ENCODE measurements around the gene DAGLA.

Gene DAGLA

DNA sequence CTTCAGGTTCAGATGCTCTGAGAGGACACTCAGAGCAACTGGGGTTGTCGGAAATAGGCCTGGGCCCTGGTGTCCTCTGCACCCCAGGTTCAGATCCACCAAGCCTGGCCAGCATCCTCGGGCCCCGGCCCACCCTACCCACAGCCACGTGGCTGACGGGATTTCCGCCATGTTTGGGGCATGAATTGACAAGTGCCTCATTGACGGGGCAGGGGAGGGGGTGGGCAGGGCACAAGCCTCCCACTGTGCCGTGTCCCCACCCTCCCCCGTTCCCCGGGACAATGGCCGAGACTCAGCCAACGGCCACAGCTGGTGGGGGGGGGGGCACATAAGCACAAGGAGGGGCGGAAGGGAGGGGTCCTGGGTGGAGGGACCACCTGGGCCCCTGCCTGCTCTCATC lies 80.8 kb downstream of the DAGLA start:
- no peak for DNase-seq (ENCODE audit: low read depth in 2 of 2, low spot score in 1 of 2)

- no peak for DNase-seq (ENCODE audit: low read depth in 2 of 2, low spot score in 1 of 2)
These were observed 81.4 kb downstream of the DAGLA start for GRCh38 chr11:61761440-61762222.

- no peak for DNase-seq (ENCODE audit: low read depth in 2 of 2, low spot score in 1 of 2)
These were observed 82.0 kb downstream of the DAGLA start for GRCh38 chr11:61762223-61762615.

DNA sequence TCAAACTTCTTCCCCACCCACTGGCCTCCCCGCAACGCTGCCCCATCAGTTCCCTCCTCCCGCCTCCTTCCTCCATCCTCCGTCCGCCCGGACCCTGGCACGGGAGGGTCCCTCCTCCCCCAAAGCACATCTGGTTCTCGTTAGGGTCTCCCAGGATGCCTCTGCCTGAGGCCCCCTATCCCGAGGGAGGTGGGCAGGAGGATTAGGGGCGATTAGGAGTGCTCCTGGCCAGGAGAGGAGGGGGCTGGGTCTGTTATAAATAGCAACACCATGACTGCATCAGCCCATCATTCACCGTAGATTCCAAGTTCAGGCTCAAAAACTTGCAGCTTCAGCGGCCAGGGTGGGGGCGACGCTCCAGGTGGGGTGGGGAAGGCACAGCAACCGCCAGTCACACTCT lies 82.6 kb downstream of the DAGLA start:
- no peak for DNase-seq (ENCODE audit: low read depth in 2 of 2, low spot score in 1 of 2)

DNA sequence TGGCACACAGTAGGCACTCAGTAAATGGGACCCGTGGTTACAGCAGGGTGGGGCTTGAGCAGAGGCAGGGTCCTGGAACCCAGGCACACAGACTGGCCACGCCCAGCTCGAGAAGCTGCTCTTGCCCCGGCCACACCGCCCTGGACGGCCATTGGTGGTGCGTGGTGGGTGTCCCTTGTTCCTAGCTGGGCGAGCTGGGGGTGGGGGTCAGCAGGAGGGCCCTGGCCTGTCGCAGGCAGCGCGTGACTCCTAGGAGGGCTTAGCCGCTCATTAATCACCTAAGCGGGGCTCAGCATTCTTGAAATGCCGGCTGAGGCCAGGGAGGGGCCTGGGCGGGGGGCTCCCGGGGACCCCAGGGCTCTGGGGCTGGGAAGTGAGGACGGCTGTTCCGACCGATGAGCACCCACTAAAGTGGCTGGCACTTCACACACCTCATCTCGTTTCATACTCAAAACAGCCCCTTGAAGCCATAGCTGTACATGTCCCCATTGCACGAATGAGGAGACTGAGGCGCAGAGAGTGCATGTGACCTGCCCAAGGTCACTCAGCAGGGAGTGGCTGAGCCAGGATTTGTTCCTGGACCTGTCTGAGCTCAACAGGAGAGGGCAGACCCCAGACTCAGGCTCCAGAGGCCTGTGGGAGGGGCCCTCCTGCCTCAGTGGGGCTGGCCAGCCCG lies 83.9 kb downstream of the DAGLA start:
- DNase-seq (ENCODE audit: low read depth in 2 of 2, low spot score in 1 of 2): no peak

DNA sequence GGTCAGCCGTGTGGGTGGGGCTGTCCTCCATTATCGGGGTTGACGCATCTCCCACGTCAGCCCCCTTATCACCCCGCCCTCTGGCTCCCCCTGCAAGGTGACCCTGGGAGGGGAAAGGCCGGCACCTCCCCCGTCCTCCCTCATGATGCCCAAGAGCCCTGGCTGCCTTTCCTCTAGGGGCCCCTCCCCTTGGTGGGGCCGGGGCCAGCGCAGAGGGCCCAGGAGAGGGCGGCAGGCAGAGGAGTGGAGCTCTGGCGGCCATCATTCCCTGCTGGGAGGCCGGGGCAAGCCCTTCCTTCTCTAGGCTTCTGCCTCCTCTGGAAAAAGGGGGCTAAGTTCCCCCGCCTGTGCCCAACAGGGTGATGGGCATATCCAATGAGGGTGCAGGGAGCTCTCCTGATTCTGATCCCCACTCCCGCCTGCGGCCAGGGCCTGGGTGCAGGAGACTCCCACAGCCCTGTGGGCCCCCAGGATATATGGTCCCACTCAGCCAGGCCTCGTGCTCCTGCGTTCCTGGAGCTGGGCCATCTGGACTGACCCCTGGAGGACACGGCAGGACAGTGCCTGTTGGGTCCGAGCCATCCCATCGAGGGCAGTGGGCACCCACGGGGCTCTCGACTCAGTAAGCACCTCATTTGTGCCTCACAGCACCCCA lies 84.5 kb downstream of the DAGLA start:
- no peak for DNase-seq (ENCODE audit: low read depth in 2 of 2, low spot score in 1 of 2)

- no peak for DNase-seq (ENCODE audit: low read depth in 2 of 2, low spot score in 1 of 2)
These were observed 85.5 kb downstream of the DAGLA start for GRCh38 chr11:61765550-61766253.

- no peak for DNase-seq (ENCODE audit: low read depth in 2 of 2, low spot score in 1 of 2)
These were observed 86.2 kb downstream of the DAGLA start for GRCh38 chr11:61766353-61766841.

DNA sequence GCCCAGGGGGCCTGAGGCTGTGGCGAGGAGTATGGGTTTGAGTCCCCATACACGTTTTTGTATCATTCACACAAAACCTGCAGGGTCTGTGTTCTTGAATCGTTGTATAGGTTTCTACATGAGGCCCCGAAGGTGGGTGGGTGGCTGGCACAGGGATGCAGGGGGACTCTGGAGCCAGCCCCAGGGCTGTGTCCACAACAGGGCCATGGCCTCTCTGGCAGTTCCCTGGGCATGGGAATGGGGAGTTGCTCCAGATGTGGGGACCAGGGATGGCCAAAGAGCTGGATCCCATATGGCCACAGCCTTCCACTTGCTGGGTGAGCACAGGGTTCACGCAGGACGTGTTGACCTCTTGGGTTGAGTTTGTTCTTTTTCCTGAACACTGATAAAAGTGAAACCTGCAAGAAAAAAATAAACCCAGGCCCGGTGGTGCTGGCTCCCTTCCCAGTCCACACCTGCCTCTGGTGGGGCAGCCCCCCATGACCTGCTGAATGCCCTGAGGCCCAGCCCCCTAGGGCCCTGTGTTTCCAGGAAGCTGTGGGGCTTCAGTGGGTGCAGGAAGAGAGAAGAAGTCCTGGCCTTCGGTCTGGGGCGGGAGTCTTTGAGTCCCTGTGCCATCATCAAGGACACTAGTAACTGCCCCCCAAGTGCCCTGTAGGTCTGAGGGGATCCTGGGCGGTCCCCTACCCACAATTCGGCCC lies 88.3 kb downstream of the DAGLA start:
- DNase-seq (ENCODE audit: low read depth in 2 of 2, low spot score in 1 of 2): no peak

GRCh38 chr11:61769169-61769920 lies 89.2 kb downstream of the DAGLA start:
- DNase-seq (ENCODE audit: low read depth in 2 of 2, low spot score in 1 of 2): no peak

- no peak for DNase-seq (ENCODE audit: low read depth in 2 of 2, low spot score in 1 of 2)
These were observed 89.9 kb downstream of the DAGLA start for GRCh38 chr11:61769946-61770683.

GRCh38 chr11:61771195-61771894 lies 91.2 kb downstream of the DAGLA start:
- DNase-seq (ENCODE audit: low read depth in 2 of 2, low spot score in 1 of 2): no peak

DNA sequence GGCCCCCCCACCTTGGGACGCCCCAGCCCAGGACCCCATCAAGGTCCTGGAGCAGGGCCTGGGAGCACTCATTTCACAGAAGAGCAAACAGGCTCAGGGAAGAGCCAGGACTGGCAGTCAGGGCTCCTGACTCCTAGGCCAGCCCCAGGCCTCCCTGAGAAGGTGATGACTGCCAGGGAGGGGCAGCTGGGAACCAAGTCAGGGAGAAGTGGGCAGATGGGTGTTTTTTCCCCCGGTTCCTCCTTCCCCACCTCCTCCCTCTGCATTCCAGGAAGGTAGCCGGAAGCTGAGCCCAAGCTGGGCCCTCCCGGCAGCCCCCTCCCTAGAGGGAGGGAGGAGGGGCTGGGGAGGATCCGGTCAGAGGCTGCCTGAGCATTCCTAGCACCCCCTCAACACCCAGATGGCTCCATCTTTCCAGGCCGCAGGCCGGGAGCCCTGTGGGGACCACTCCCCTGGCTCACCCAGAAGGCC lies 91.8 kb downstream of the DAGLA start:
- DNase-seq (ENCODE audit: low read depth in 2 of 2, low spot score in 1 of 2): no peak

DNA sequence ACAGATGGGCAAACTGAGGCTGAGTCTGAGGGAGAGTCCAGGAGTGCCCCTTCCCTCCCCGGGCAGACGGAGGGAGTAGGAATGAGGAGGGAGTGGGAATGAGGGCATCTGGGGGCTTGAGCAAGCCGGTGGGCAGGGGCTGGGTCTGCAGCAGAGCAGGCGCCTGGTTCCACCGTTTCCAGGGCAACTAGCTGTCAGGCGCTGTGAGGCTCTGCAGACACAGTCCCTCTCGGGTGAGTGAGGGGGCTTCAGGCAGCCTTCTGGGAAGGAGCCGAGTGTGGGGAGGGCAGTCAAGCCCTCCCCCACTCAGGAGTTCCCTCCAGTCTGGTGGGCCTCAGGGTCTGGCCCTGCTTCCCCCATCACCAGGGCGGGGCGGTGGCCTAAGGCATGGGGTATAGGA lies 93.2 kb downstream of the DAGLA start:
- no peak for DNase-seq (ENCODE audit: low read depth in 2 of 2, low spot score in 1 of 2)

GRCh38 chr11:61773809-61774208 lies 93.6 kb downstream of the DAGLA start:
- DNase-seq (ENCODE audit: low read depth in 2 of 2, low spot score in 1 of 2): no peak

- no peak for DNase-seq (ENCODE audit: low read depth in 2 of 2, low spot score in 1 of 2)
These were observed 94.2 kb downstream of the DAGLA start for GRCh38 chr11:61774411-61774810.

GRCh38 chr11:61775106-61775505 lies 94.9 kb downstream of the DAGLA start:
- no peak for DNase-seq (ENCODE audit: low read depth in 2 of 2, low spot score in 1 of 2)

- DNase-seq (ENCODE audit: low read depth in 2 of 2, low spot score in 1 of 2): no peak
These were observed 95.7 kb downstream of the DAGLA start for GRCh38 chr11:61775606-61776554.

Measured in stimulated activated CD8-positive, alpha-beta memory T cell treated with anti-CD3 and anti-CD28 coated beads, Interleukin-4, amount 100 ng/mL, for 4 hours (primary cell).